ENCODE results near the gene KPTN.
A peak's percentile ranks its signal among the peaks of the same experiment; 100 is the strongest.

Gene KPTN

GRCh38 chr19:47483200-47483599 lies 819 bp downstream of the KPTN start:
- peak overlapping the region; percentile 72 for H3K4me3 ChIP-seq (ENCODE audit: low read depth, low read length)
- TF ChIP-seq, protein P1, sequence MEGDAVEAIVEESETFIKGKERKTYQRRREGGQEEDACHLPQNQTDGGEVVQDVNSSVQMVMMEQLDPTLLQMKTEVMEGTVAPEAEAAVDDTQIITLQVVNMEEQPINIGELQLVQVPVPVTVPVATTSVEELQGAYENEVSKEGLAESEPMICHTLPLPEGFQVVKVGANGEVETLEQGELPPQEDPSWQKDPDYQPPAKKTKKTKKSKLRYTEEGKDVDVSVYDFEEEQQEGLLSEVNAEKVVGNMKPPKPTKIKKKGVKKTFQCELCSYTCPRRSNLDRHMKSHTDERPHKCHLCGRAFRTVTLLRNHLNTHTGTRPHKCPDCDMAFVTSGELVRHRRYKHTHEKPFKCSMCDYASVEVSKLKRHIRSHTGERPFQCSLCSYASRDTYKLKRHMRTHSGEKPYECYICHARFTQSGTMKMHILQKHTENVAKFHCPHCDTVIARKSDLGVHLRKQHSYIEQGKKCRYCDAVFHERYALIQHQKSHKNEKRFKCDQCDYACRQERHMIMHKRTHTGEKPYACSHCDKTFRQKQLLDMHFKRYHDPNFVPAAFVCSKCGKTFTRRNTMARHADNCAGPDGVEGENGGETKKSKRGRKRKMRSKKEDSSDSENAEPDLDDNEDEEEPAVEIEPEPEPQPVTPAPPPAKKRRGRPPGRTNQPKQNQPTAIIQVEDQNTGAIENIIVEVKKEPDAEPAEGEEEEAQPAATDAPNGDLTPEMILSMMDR (IDR thresholded peaks at IDR 0.05; ENCODE audit: low read depth, low read length) = no peak

DNA sequence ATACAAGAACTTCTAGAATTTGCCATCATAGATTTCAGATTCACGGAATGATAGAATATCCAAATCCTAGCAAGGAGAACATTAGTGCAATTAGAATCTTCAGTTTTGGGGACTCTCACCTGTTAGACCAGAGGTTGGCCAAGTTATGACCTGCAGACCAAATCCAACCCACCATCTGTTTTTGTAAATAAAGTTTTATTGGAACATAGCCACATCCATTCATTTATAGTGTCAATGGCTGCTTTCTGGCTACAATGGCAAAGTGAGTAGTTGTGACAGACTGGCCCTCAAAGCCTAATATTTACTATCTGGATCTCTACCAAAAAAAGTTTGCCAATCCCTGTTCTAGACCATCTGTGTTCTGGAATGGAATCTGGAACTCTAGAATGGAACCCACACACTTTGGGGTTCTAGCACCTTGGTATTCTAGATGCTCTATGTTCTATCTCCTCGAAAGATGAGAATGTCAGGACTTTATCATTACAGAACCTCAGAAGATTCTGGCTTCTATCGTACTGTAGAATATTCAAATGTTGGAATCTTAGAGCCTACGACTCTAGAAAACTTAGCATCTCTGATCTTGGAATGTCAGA lies 2.5 kb downstream of the KPTN start:
- TF ChIP-seq, protein P1 (IDR thresholded peaks at IDR 0.05; ENCODE audit: low read depth, low read length) = no peak
- H3K4me3 ChIP-seq (ENCODE audit: low read depth, low read length) = no peak overlapping the region

- TF ChIP-seq, protein P1 (IDR thresholded peaks at IDR 0.05; ENCODE audit: low read depth, low read length) = no peak
- no peak overlapping the region for H3K4me3 ChIP-seq (ENCODE audit: low read depth, low read length)
These were observed 3.4 kb downstream of the KPTN start for GRCh38 chr19:47480658-47481057.

GRCh38 chr19:47479701-47480503 lies 4.1 kb downstream of the KPTN start:
- H3K4me3 ChIP-seq (ENCODE audit: low read depth, low read length) = no peak overlapping the region
- TF ChIP-seq, protein P1 (IDR thresholded peaks at IDR 0.05; ENCODE audit: low read depth, low read length) = no peak

DNA sequence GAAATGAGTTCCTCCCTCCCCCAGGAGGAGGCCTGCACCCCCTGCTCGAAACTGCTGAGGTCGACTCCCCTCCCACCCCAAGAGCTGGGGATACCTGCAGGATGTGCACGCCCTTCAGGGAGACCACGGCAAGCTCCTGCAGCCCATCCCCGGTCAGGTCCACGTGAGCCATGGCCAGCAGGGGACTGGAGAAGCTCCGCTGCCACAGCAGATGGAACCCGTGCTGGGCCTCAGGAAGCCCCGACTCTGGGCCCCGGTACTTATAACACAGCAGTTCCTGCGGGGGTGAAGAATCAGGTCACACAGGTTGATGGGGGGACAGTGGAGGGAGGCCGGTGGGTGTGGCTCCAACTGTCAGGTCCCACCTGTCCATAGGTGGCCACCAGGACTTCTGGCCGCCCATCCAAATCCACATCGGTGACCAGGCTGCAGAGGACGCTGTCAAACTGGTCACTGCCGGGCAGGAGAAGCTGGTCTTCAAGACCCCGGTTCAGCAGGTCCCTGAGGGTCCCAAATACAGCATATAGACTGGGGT lies 7.5 kb downstream of the KPTN start:
- TF ChIP-seq, protein P1 (IDR thresholded peaks at IDR 0.05; ENCODE audit: low read depth, low read length) = no peak
- no peak overlapping the region for H3K4me3 ChIP-seq (ENCODE audit: low read depth, low read length)

DNA sequence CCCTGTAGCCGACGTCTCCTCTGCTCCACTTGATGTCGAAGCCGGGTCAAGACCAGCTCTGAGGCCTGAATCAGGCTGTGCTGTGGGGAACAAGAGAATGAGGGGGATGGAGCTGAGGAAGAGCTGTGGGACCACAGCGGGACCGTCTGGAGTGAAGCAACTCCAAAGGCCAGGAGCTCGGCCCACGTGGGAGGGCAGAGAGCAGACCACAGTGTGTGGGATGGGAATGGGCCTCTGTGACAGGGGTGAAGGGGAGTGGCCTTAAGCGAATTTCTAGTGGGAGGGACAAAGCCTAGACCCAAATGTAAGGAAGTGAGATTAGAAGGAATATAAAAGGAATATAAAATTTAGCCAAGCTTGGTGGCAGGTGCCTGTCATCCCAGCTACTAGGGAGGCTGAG lies 8.6 kb downstream of the KPTN start:
- H3K4me3 ChIP-seq (ENCODE audit: low read depth, low read length) = no peak overlapping the region
- TF ChIP-seq, protein P1 (IDR thresholded peaks at IDR 0.05; ENCODE audit: low read depth, low read length) = no peak

GRCh38 chr19:47473336-47473735 lies 10.7 kb downstream of the KPTN start:
- TF ChIP-seq, protein P1 (IDR thresholded peaks at IDR 0.05; ENCODE audit: low read depth, low read length) = no peak
- no peak overlapping the region for H3K4me3 ChIP-seq (ENCODE audit: low read depth, low read length)

Data from WI38 (cell line).